GM10248 (cell line): Measurements from ENCODE around the gene COL3A1.

Experiments used
- CTCF ChIA-PET: fragments of 300-600 bp; sonication (Branson Sonifier 250); formaldehyde crosslinking; extraction: SDS; loops from one replicate; lab custom pipeline; 2021; ENCODE audit warnings: antibody characterized with exemption; lab: Yijun Ruan, JAX
- POLR2A ChIA-PET: fragments of 350-650 bp; sonication (Branson Sonifier 250); formaldehyde crosslinking; extraction: SDS; loops from one replicate; lab custom pipeline; 2020; ENCODE audit warnings: antibody characterized with exemption; lab: Yijun Ruan, JAX
- DNase-seq: peaks from one replicate; pipeline ENCODE4 v3.0.0; 2012; ENCODE audit errors: extremely low spot score
- CTCF ChIP-seq: IDR thresholded peaks from 2 replicates; pipeline ENCODE4 v1.5.1; 2012; ENCODE audit warnings: mild to moderate bottlenecking, low read depth; ENCODE audit errors: extremely low read depth, missing control alignments, control extremely low read depth

Gene COL3A1

GRCh38 chr2:188949046-188949818 lies 24.9 kb upstream of the COL3A1 start:
- TF ChIP-seq CTCF, result no peak
- POLR2A ChIA-PET, result no interaction called here
- no peak for DNase-seq
- CTCF ChIA-PET, result no interaction called here

- ChIA-PET POLR2A (no interaction called here), CTCF (no interaction called here)
- TF ChIP-seq CTCF, result no peak
- no peak for DNase-seq
Measured at GRCh38 chr2:188952901-188953300, 21.3 kb upstream of the COL3A1 start.

- POLR2A ChIA-PET, result no interaction called here
- no peak for TF ChIP-seq CTCF
- CTCF ChIA-PET, result no interaction called here
Measured at GRCh38 chr2:188956290-188956689, 17.9 kb upstream of the COL3A1 start.

GRCh38 chr2:188956961-188957360 lies 17.2 kb upstream of the COL3A1 start:
- TF ChIP-seq CTCF, result no peak
- CTCF ChIA-PET, result no interaction called here
- DNase-seq, result no peak
- POLR2A ChIA-PET, result no interaction called here

More at GRCh38 chr2:188956290-188956689, 17.9 kb upstream of the COL3A1 start:
- no peak for DNase-seq

- ChIA-PET POLR2A (no interaction called here), CTCF (no interaction called here)
- DNase-seq, result no peak
- no peak for TF ChIP-seq CTCF
Measured at GRCh38 chr2:188957646-188958045, 16.5 kb upstream of the COL3A1 start.

GRCh38 chr2:188963741-188964140 lies 10.4 kb upstream of the COL3A1 start:
- CTCF ChIA-PET, result interaction anchor here (1.0 to 1.4 kb wide), 3 partner anchors 15 to 20 kb away, joined by 3 read pairs; no protein-coding TSS in a partner anchor
- DNase-seq, result no peak
- TF ChIP-seq CTCF, result no peak
- POLR2A ChIA-PET, result no interaction called here
